IMR-90 (cell line): Measurements from ENCODE around the gene SSU72. TPM values are rescaled to one million over a fixed set of nuclear protein-coding genes. Genes with fewer than 3 reads are reported as not detected.
A peak's percentile ranks its signal among the peaks of the same experiment; 100 is the strongest.

Experiments used
- ATAC-seq: fragments of 200-7000 bp; cut with Tn5 transposase; 2 replicates; pipeline ENCODE4 v1.9.1; 2020; ENCODE audit warnings: low read depth, mild to moderate bottlenecking, moderate library complexity
- BruUV-seq: library from RNA; stranded (reverse); fragments of 400-500 nt; replicated peaks from 2 replicates; lab custom pipeline; 2021; lab: Mats Ljungman, UMichigan
- CTCF ChIA-PET: fragments of 300-600 bp; formaldehyde crosslinking; extraction: SDS; loops from one replicate; lab custom pipeline; 2021; ENCODE audit warnings: antibody characterized with exemption; lab: Yijun Ruan, JAX
- POLR2A ChIA-PET: fragments of 300-600 bp; sonication (Branson Sonifier 250); formaldehyde crosslinking; loops from one replicate; lab custom pipeline; 2022; ENCODE audit warnings: antibody characterized with exemption; ENCODE audit not compliant: unreplicated experiment; lab: Charles Lee
- DNase-seq: peaks from one replicate; pipeline ENCODE4 v3.0.0; 2013
- H2AFZ ChIP-seq: replicated peaks from 2 replicates; pipeline ENCODE3; 2013; ENCODE audit warnings: low read length, mild to moderate bottlenecking; ENCODE audit not compliant: poor library complexity
- H2AK5ac ChIP-seq: 2 replicates; pipeline ENCODE4 v1.6.1; 2013; ENCODE audit warnings: low read depth, low read length, inconsistent platforms
- H2AK9ac ChIP-seq: replicated peaks from 2 replicates; pipeline ENCODE3; 2013; ENCODE audit warnings: mild to moderate bottlenecking, low read depth, low read length, moderate library complexity; ENCODE audit not compliant: poor library complexity
- H2BK120ac ChIP-seq: 2 replicates; pipeline ENCODE4 v1.6.1; 2013; ENCODE audit warnings: low read depth, low read length, inconsistent platforms
- H2BK15ac ChIP-seq: 3 replicates; pipeline ENCODE4 v1.6.1; 2013; ENCODE audit warnings: low read depth, low read length, inconsistent platforms
- H2BK20ac ChIP-seq: 2 replicates; pipeline ENCODE4 v1.6.1; 2013; ENCODE audit warnings: low read depth, mild to moderate bottlenecking, inconsistent platforms, low read length, moderate library complexity
- H2BK5ac ChIP-seq: 2 replicates; pipeline ENCODE4 v1.6.1; 2013; ENCODE audit warnings: mild to moderate bottlenecking, low read depth, low read length, inconsistent platforms; ENCODE audit not compliant: poor library complexity, severe bottlenecking
- H3K14ac ChIP-seq: replicated peaks from 2 replicates; pipeline ENCODE4 v1.6.1; 2013; ENCODE audit warnings: low read depth, low read length, inconsistent platforms
- H3K18ac ChIP-seq: 2 replicates; pipeline ENCODE4 v1.6.1; 2013; ENCODE audit warnings: low read depth, low read length, control low read depth
- H3K23ac ChIP-seq: 2 replicates; pipeline ENCODE4 v1.6.1; 2013; ENCODE audit warnings: low read depth, low read length, inconsistent platforms
- H3K27ac ChIP-seq: 2 replicates; pipeline ENCODE4 v1.5.1; 2013; ENCODE audit warnings: mild to moderate bottlenecking, control low read depth, low read length; ENCODE audit not compliant: insufficient read depth
- H3K27me3 ChIP-seq: 2 replicates; pipeline ENCODE4 v1.6.1; 2013; ENCODE audit warnings: low read length; ENCODE audit not compliant: control insufficient read depth, insufficient read depth
- H3K36me3 ChIP-seq: 2 replicates; pipeline ENCODE4 v1.6.1; 2013; ENCODE audit warnings: low read length, mixed read lengths; ENCODE audit not compliant: control insufficient read depth, insufficient read depth
- H3K4ac ChIP-seq: 2 replicates; pipeline ENCODE4 v1.6.1; 2013; ENCODE audit warnings: low read depth, low read length, inconsistent platforms
- H3K4me1 ChIP-seq: 2 replicates; pipeline ENCODE4 v1.6.1; 2013; ENCODE audit warnings: low read length, mixed read lengths; ENCODE audit not compliant: control insufficient read depth, insufficient read depth
- H3K4me2 ChIP-seq: 2 replicates; pipeline ENCODE4 v1.6.1; 2013; ENCODE audit warnings: low read depth, mild to moderate bottlenecking, control low read depth, low read length, moderate library complexity
- H3K4me3 ChIP-seq: 2 replicates; pipeline ENCODE4 v1.5.1; 2013; ENCODE audit warnings: low read depth, mild to moderate bottlenecking, control low read depth, low read length, moderate library complexity; ENCODE audit not compliant: insufficient read depth
- H3K56ac ChIP-seq: 2 replicates; pipeline ENCODE4 v1.6.1; 2013; ENCODE audit warnings: low read length, inconsistent platforms; ENCODE audit not compliant: insufficient read depth; ENCODE audit errors: extremely low read depth
- H3K79me1 ChIP-seq, 2 experiments: 2 replicates each; pipeline ENCODE4 v1.6.1; 2013; ENCODE audit warnings: low read length in 2 of 2, inconsistent platforms in 1 of 2, low read depth in 1 of 2
- H3K9ac ChIP-seq: 2 replicates; pipeline ENCODE4 v1.6.1; 2013; ENCODE audit warnings: low read depth, low read length, control low read depth
- H3K9me1 ChIP-seq: 2 replicates; pipeline ENCODE4 v1.6.1; 2013; ENCODE audit warnings: low read length, inconsistent platforms; ENCODE audit not compliant: insufficient read depth
- H3K9me3 ChIP-seq: 2 replicates; pipeline ENCODE4 v1.6.1; 2013; ENCODE audit warnings: low read length; ENCODE audit not compliant: control insufficient read depth, insufficient read depth
- H4K20me1 ChIP-seq: 2 replicates; pipeline ENCODE4 v1.6.1; 2013; ENCODE audit warnings: low read length, inconsistent platforms; ENCODE audit not compliant: insufficient read depth
- H4K5ac ChIP-seq: 2 replicates; pipeline ENCODE4 v1.6.1; 2013; ENCODE audit warnings: mild to moderate bottlenecking, low read depth, low read length, control low read depth
- H4K8ac ChIP-seq, 2 experiments: 2 replicates each; pipeline ENCODE4 v1.6.1; 2013; ENCODE audit warnings: low read depth in 2 of 2, low read length in 2 of 2, control low read depth in 1 of 2, inconsistent platforms in 1 of 2
- H4K91ac ChIP-seq: 2 replicates; pipeline ENCODE4 v1.6.1; 2013; ENCODE audit warnings: low read depth, low read length, inconsistent platforms; ENCODE audit not compliant: insufficient read depth
- BHLHE40 ChIP-seq: fragments of 150-350 bp; IDR thresholded peaks from 2 replicates; pipeline ENCODE4 v1.6.1; 2016; ENCODE audit warnings: mild to moderate bottlenecking, low read depth, low read length
- CEBPB ChIP-seq: IDR thresholded peaks from 2 replicates; pipeline ENCODE4 v1.6.1; 2012; ENCODE audit warnings: low read depth, low read length, improper control_type of control experiment
- CHD1 ChIP-seq: IDR thresholded peaks from 2 replicates; pipeline ENCODE4 v1.6.1; 2012; ENCODE audit warnings: low read depth, low read length, improper control_type of control experiment
- CTCF ChIP-seq: conservative IDR thresholded peaks from 2 replicates; pipeline ENCODE4 v1.5.1; 2012; ENCODE audit warnings: mild to moderate bottlenecking, low read depth, low read length, improper control_type of control experiment
- ELK1 ChIP-seq: fragments of 150-350 bp; IDR thresholded peaks from 2 replicates; pipeline ENCODE4 v1.6.1; 2016; ENCODE audit warnings: low read depth, mild to moderate bottlenecking, low read length, moderate library complexity, borderline replicate concordance
- FOS ChIP-seq: fragments of 150-350 bp; IDR thresholded peaks from 2 replicates; pipeline ENCODE4 v1.6.1; 2016; ENCODE audit warnings: low read depth, low read length
- MAFK ChIP-seq: IDR thresholded peaks from 2 replicates; pipeline ENCODE4 v1.6.1; 2012; ENCODE audit warnings: low read depth, low read length, improper control_type of control experiment
- MAZ ChIP-seq: IDR thresholded peaks from 2 replicates; pipeline ENCODE4 v1.6.1; 2012; ENCODE audit warnings: low read depth, mild to moderate bottlenecking, low read length, improper control_type of control experiment, moderate library complexity, borderline replicate concordance
- MXI1 ChIP-seq: IDR thresholded peaks from 2 replicates; pipeline ENCODE4 v1.6.1; 2012; ENCODE audit warnings: low read depth, mild to moderate bottlenecking, low read length, moderate library complexity, borderline replicate concordance
- NFE2L2 ChIP-seq: fragments of 150-350 bp; IDR thresholded peaks from 2 replicates; pipeline ENCODE4 v1.6.1; 2016; ENCODE audit warnings: low read depth, mild to moderate bottlenecking, low read length
- POLR2A ChIP-seq: IDR thresholded peaks from 2 replicates; pipeline ENCODE4 v1.6.1; 2012; ENCODE audit warnings: mild to moderate bottlenecking, low read depth, low read length
- RAD21 ChIP-seq: IDR thresholded peaks from 2 replicates; pipeline ENCODE4 v1.6.1; 2012; ENCODE audit warnings: low read length, improper control_type of control experiment
- RCOR1 ChIP-seq: IDR thresholded peaks from 2 replicates; pipeline ENCODE4 v1.6.1; 2012; ENCODE audit warnings: mild to moderate bottlenecking, low read length, improper control_type of control experiment; ENCODE audit not compliant: insufficient replicate concordance
- RFX5 ChIP-seq: IDR thresholded peaks from 2 replicates; pipeline ENCODE4 v1.8.0; 2012; ENCODE audit warnings: low read depth, mild to moderate bottlenecking, low read length, moderate library complexity
- SMC3 ChIP-seq: fragments of 150-350 bp; IDR thresholded peaks from 2 replicates; pipeline ENCODE4 v1.6.1; 2016; ENCODE audit warnings: low read depth, mild to moderate bottlenecking, antibody characterized with exemption, low read length, moderate library complexity
- USF2 ChIP-seq: fragments of 150-350 bp; IDR thresholded peaks from 2 replicates; pipeline ENCODE4 v1.6.1; 2017; ENCODE audit warnings: mild to moderate bottlenecking, antibody characterized with exemption, low read length, low read depth
- WGBS, 2 experiments: methylation state at CpG; one replicate each; pipeline versions ENCODE4 v1.1.5 to v1.1.7; 2013; ENCODE audit warnings: missing lambda C conversion rate in 2 of 2; ENCODE audit not compliant: insufficient read length in 1 of 2; ENCODE audit errors: extremely low coverage in 2 of 2; 5-methylcytosine and 5-hydroxymethylcytosine counted together
- dilution Hi-C: fragments of 300-500 bp; cut with HindIII; formaldehyde crosslinking; loops from one replicate; pipeline ENCODE4 v1.14.3; 2018; ENCODE audit warnings: low sequenced_read_pairs; ENCODE audit not compliant: unreplicated experiment
- in situ Hi-C: fragments of 300-500 bp; cut with MboI; formaldehyde crosslinking; loops from 3 replicates; pipeline ENCODE4 v1.14.3; 2019; ENCODE audit warnings: low sequenced_read_pairs, inconsistent platforms, mixed read lengths
- intact Hi-C: fragments of 100-400 bp; cut with micrococcal nuclease; formaldehyde crosslinking; loops from 2 replicates; pipeline ENCODE4 v1.10.0; 2022
- polyA plus RNA-seq, 3 experiments: library from polyadenylated mRNA; depleted of rRNA; stranded (reverse); fragments of >200 nt; gene quantifications; 2 replicates each; pipeline ENCODE4 v1.2.3, GENCODE V29; 2012; ENCODE audit warnings: low replicate concordance in 1 of 3
- total RNA-seq: library from RNA; depleted of rRNA; stranded (reverse); fragments of >200 nt; gene quantifications from 2 replicates; pipeline ENCODE4 v1.2.3, GENCODE V29; 2012

The SSU72 gene
- total and polyA plus RNA-seq, 2 of the 4 experiments (the other 2 are of a cell fraction) = 33.7 to 88.4 TPM

GRCh38 chr1:1553821-1554494 lies 20.7 kb downstream of the SSU72 start:
- Histone ChIP-seq H3K9me3 (no peaks in the 10 kb centered on the region), H4K5ac (no peak overlapping the region), H2BK120ac (no peak overlapping the region), H4K91ac (no peak overlapping the region), H3K4me3 (no peak overlapping the region), H2AFZ (peak overlapping the region; percentile 23), H3K4me2 (no peak overlapping the region), H3K79me1 (peaks cover 12 to 77% of the 10 kb centered on the region in 2 experiments), H3K9ac (no peak overlapping the region), H3K27me3 (no peaks in the 10 kb centered on the region), H3K18ac (no peak overlapping the region), H4K20me1 (peaks cover 50% of the 10 kb centered on the region), H3K4ac (no peak overlapping the region), H3K36me3 (peaks cover 10% of the 10 kb centered on the region; the same call in 1 of the 2 replicates), H2BK20ac (no peak overlapping the region), H3K4me1 (peaks cover 5% of the 10 kb centered on the region; the same call in 1 of the 2 replicates), H3K14ac (no peak overlapping the region), H2BK15ac (no peak overlapping the region), H3K9me1 (peaks cover 13% of the 10 kb centered on the region), H2BK5ac (no peak overlapping the region), H3K27ac (no peak overlapping the region), H3K23ac (no peak overlapping the region), H2AK9ac (no peak overlapping the region), H3K56ac (no peak overlapping the region), H2AK5ac (no peak overlapping the region), H4K8ac (no peak overlapping the region; a peak in 1 of 4 replicates)
- no peak for DNase-seq
- in situ Hi-C loops (no loop called here), dilution Hi-C loops (no loop called here), intact Hi-C loops (no loop called here)
- no peak for TF ChIP-seq MAZ
- no peak for TF ChIP-seq MXI1
- no peak for TF ChIP-seq MAFK
- no peak for TF ChIP-seq FOS
- TF ChIP-seq CTCF = no peak
- no peak for TF ChIP-seq NFE2L2
- TF ChIP-seq RAD21 = no peak
- TF ChIP-seq RCOR1 = no peak
- no peak for TF ChIP-seq POLR2A
- TF ChIP-seq CEBPB = no peak
- TF ChIP-seq BHLHE40 = no peak
- no peak for TF ChIP-seq ELK1
- no peak for TF ChIP-seq RFX5
- no peak for TF ChIP-seq USF2
- no peak for TF ChIP-seq CHD1
- TF ChIP-seq SMC3 = no peak
- ChIA-PET CTCF (interaction anchor here (0.7 kb wide), 1 partner anchor 29 kb away, joined by 4 read pairs; no protein-coding TSS in a partner anchor), POLR2A (no interaction called here)
- BruUV-seq = no TSS peak
- no peak for ATAC-seq
- WGBS, 2 experiments = 91% methylated on average over 26 of the region's 35 CpGs; no CpG with 5 or more reads in 1 of the 2 experiments
